ENCODE data around the gene LONRF2. TPM values are rescaled to one million over a fixed set of nuclear protein-coding genes. Genes with fewer than 3 reads are reported as not detected.

Gene LONRF2
- total and polyA plus RNA-seq, 2 donors, result 0.24 to 0.62 TPM

GRCh38 chr2:100237770-100238169, 84.5 kb downstream of the LONRF2 start:
- 95% methylated on average over 8 of the region's 8 CpGs for WGBS
- no peak for DNase-seq (ENCODE audit: low read depth in 6 of 9, low spot score in 9 of 9)
- Histone ChIP-seq H3K27ac (ENCODE audit: low read depth in 1 of 2, low read length in 1 of 2) (no peak overlapping the region), H3K36me3 (ENCODE audit: control insufficient read depth in 2 of 2, insufficient read depth in 2 of 2, low read length in 1 of 2) (no peaks in the 10 kb centered on the region), H3K9me3 (ENCODE audit: control insufficient read depth in 2 of 2, insufficient read depth in 1 of 2, low read length in 1 of 2) (no peaks in the 10 kb centered on the region), H3K4me3 (ENCODE audit: low read length in 2 of 2) (no peak overlapping the region), H3K4me1 (ENCODE audit: control insufficient read depth in 2 of 2, insufficient read depth in 2 of 2, low read length in 2 of 2) (peaks cover 32 to 37% of the 10 kb centered on the region in 2 donors), H3K27me3 (ENCODE audit: control insufficient read depth in 2 of 2, insufficient read depth in 1 of 2, low read length in 1 of 2) (no peaks in the 10 kb centered on the region)

GRCh38 chr2:100237163-100237562, 85.1 kb downstream of the LONRF2 start:
- no peaks in the 10 kb centered on the region for H3K9me3 ChIP-seq (ENCODE audit: control insufficient read depth in 2 of 2, insufficient read depth in 1 of 2, low read length in 1 of 2)
- H3K4me1 ChIP-seq (ENCODE audit: control insufficient read depth in 2 of 2, insufficient read depth in 2 of 2, low read length in 2 of 2), result peaks cover 31 to 32% of the 10 kb centered on the region in 2 donors
- no peak overlapping the region for H3K4me3 ChIP-seq (ENCODE audit: low read length in 2 of 2)
- no peak overlapping the region for H3K27ac ChIP-seq (ENCODE audit: low read depth in 1 of 2, low read length in 1 of 2)
- peak in 1 of 9 donors; percentile 40 for DNase-seq (ENCODE audit: low read depth in 6 of 9, low spot score in 9 of 9)
- H3K36me3 ChIP-seq (ENCODE audit: control insufficient read depth in 2 of 2, insufficient read depth in 2 of 2, low read length in 1 of 2), result no peaks in the 10 kb centered on the region
- no peaks in the 10 kb centered on the region for H3K27me3 ChIP-seq (ENCODE audit: control insufficient read depth in 2 of 2, insufficient read depth in 1 of 2, low read length in 1 of 2)
- 92% methylated on average over 10 of the region's 10 CpGs for WGBS

GRCh38 chr2:100236166-100236565, 86.1 kb downstream of the LONRF2 start:
- Histone ChIP-seq H3K9me3 (ENCODE audit: control insufficient read depth in 2 of 2, insufficient read depth in 1 of 2, low read length in 1 of 2) (no peaks in the 10 kb centered on the region), H3K27me3 (ENCODE audit: control insufficient read depth in 2 of 2, insufficient read depth in 1 of 2, low read length in 1 of 2) (no peaks in the 10 kb centered on the region), H3K4me1 (ENCODE audit: control insufficient read depth in 2 of 2, insufficient read depth in 2 of 2, low read length in 2 of 2) (peaks cover 31 to 32% of the 10 kb centered on the region in 2 donors), H3K4me3 (ENCODE audit: low read length in 2 of 2) (no peak overlapping the region), H3K27ac (ENCODE audit: low read depth in 1 of 2, low read length in 1 of 2) (peak overlapping the region in 1 of 2 donors; percentile 33), H3K36me3 (ENCODE audit: control insufficient read depth in 2 of 2, insufficient read depth in 2 of 2, low read length in 1 of 2) (no peaks in the 10 kb centered on the region)
- no peak for DNase-seq (ENCODE audit: low read depth in 6 of 9, low spot score in 9 of 9)
- 96% methylated on average over 6 of the region's 6 CpGs for WGBS

- H3K27ac ChIP-seq (ENCODE audit: low read depth in 1 of 2, low read length in 1 of 2), result peak overlapping the region; percentile 68 to 77
- no peaks in the 10 kb centered on the region for H3K36me3 ChIP-seq (ENCODE audit: control insufficient read depth in 2 of 2, insufficient read depth in 2 of 2, low read length in 1 of 2)
- peaks cover 31 to 32% of the 10 kb centered on the region in 2 donors for H3K4me1 ChIP-seq (ENCODE audit: control insufficient read depth in 2 of 2, insufficient read depth in 2 of 2, low read length in 2 of 2)
- H3K9me3 ChIP-seq (ENCODE audit: control insufficient read depth in 2 of 2, insufficient read depth in 1 of 2, low read length in 1 of 2), result no peaks in the 10 kb centered on the region
- 86% methylated on average over 4 of the region's 4 CpGs for WGBS
- no peak for DNase-seq (ENCODE audit: low read depth in 6 of 9, low spot score in 9 of 9)
- no peak overlapping the region for H3K4me3 ChIP-seq (ENCODE audit: low read length in 2 of 2)
- no peaks in the 10 kb centered on the region for H3K27me3 ChIP-seq (ENCODE audit: control insufficient read depth in 2 of 2, insufficient read depth in 1 of 2, low read length in 1 of 2)
Observed at GRCh38 chr2:100235581-100235980, 86.7 kb downstream of the LONRF2 start.

- peak in 8 of 9 donors; percentile 43 to 87 (median 65) for DNase-seq (ENCODE audit: low read depth in 6 of 9, low spot score in 9 of 9)
- no peak overlapping the region for H3K4me3 ChIP-seq (ENCODE audit: low read length in 2 of 2)
- peaks cover 31 to 32% of the 10 kb centered on the region in 2 donors for H3K4me1 ChIP-seq (ENCODE audit: control insufficient read depth in 2 of 2, insufficient read depth in 2 of 2, low read length in 2 of 2)
- no peaks in the 10 kb centered on the region for H3K9me3 ChIP-seq (ENCODE audit: control insufficient read depth in 2 of 2, insufficient read depth in 1 of 2, low read length in 1 of 2)
- H3K27me3 ChIP-seq (ENCODE audit: control insufficient read depth in 2 of 2, insufficient read depth in 1 of 2, low read length in 1 of 2), result no peaks in the 10 kb centered on the region
- peak overlapping the region; percentile 68 to 77 for H3K27ac ChIP-seq (ENCODE audit: low read depth in 1 of 2, low read length in 1 of 2)
- no peaks in the 10 kb centered on the region for H3K36me3 ChIP-seq (ENCODE audit: control insufficient read depth in 2 of 2, insufficient read depth in 2 of 2, low read length in 1 of 2)
- WGBS, result 3% methylated on average over 16 of the region's 16 CpGs
Observed at GRCh38 chr2:100235098-100235497, 87.2 kb downstream of the LONRF2 start.

- no peaks in the 10 kb centered on the region for H3K36me3 ChIP-seq (ENCODE audit: control insufficient read depth in 2 of 2, insufficient read depth in 2 of 2, low read length in 1 of 2)
- peaks cover 31 to 32% of the 10 kb centered on the region in 2 donors for H3K4me1 ChIP-seq (ENCODE audit: control insufficient read depth in 2 of 2, insufficient read depth in 2 of 2, low read length in 2 of 2)
- H3K4me3 ChIP-seq (ENCODE audit: low read length in 2 of 2), result no peak overlapping the region
- no peaks in the 10 kb centered on the region for H3K27me3 ChIP-seq (ENCODE audit: control insufficient read depth in 2 of 2, insufficient read depth in 1 of 2, low read length in 1 of 2)
- no peaks in the 10 kb centered on the region for H3K9me3 ChIP-seq (ENCODE audit: control insufficient read depth in 2 of 2, insufficient read depth in 1 of 2, low read length in 1 of 2)
- H3K27ac ChIP-seq (ENCODE audit: low read depth in 1 of 2, low read length in 1 of 2), result no peak overlapping the region
- 95% methylated on average over 4 of the region's 4 CpGs for WGBS
- DNase-seq (ENCODE audit: low read depth in 6 of 9, low spot score in 9 of 9), result no peak
Observed at GRCh38 chr2:100234141-100234540, 88.2 kb downstream of the LONRF2 start.

GRCh38 chr2:100233061-100233460, 89.2 kb downstream of the LONRF2 start:
- no peak overlapping the region for H3K4me3 ChIP-seq (ENCODE audit: low read length in 2 of 2)
- H3K4me1 ChIP-seq (ENCODE audit: control insufficient read depth in 2 of 2, insufficient read depth in 2 of 2, low read length in 2 of 2), result peaks cover 31 to 32% of the 10 kb centered on the region in 2 donors
- 93% methylated on average over 2 of the region's 2 CpGs for WGBS
- no peak overlapping the region for H3K27ac ChIP-seq (ENCODE audit: low read depth in 1 of 2, low read length in 1 of 2)
- no peaks in the 10 kb centered on the region for H3K27me3 ChIP-seq (ENCODE audit: control insufficient read depth in 2 of 2, insufficient read depth in 1 of 2, low read length in 1 of 2)
- no peaks in the 10 kb centered on the region for H3K36me3 ChIP-seq (ENCODE audit: control insufficient read depth in 2 of 2, insufficient read depth in 2 of 2, low read length in 1 of 2)
- DNase-seq (ENCODE audit: low read depth in 6 of 9, low spot score in 9 of 9), result no peak
- H3K9me3 ChIP-seq (ENCODE audit: control insufficient read depth in 2 of 2, insufficient read depth in 1 of 2, low read length in 1 of 2), result no peaks in the 10 kb centered on the region

GRCh38 chr2:100230754-100231153, 91.5 kb downstream of the LONRF2 start:
- DNase-seq (ENCODE audit: low read depth in 6 of 9, low spot score in 9 of 9), result no peak
- 97% methylated on average over 2 of the region's 2 CpGs for WGBS

GRCh38 chr2:100228967-100229366, 93.3 kb downstream of the LONRF2 start:
- no peak for DNase-seq (ENCODE audit: low read depth in 6 of 9, low spot score in 9 of 9)
- no peaks in the 10 kb centered on the region for H3K4me1 ChIP-seq (ENCODE audit: control insufficient read depth in 2 of 2, insufficient read depth in 2 of 2, low read length in 2 of 2)
- no peak overlapping the region for H3K27ac ChIP-seq (ENCODE audit: low read depth in 1 of 2, low read length in 1 of 2)
- no peaks in the 10 kb centered on the region for H3K9me3 ChIP-seq (ENCODE audit: control insufficient read depth in 2 of 2, insufficient read depth in 1 of 2, low read length in 1 of 2)
- no peaks in the 10 kb centered on the region for H3K36me3 ChIP-seq (ENCODE audit: control insufficient read depth in 2 of 2, insufficient read depth in 2 of 2, low read length in 1 of 2)
- no peak overlapping the region for H3K4me3 ChIP-seq (ENCODE audit: low read length in 2 of 2)
- 100% methylated on average over 1 of the region's 1 CpG for WGBS
- H3K27me3 ChIP-seq (ENCODE audit: control insufficient read depth in 2 of 2, insufficient read depth in 1 of 2, low read length in 1 of 2), result no peaks in the 10 kb centered on the region

More at GRCh38 chr2:100230754-100231153, 91.5 kb downstream of the LONRF2 start:
- Histone ChIP-seq H3K36me3 (ENCODE audit: control insufficient read depth in 2 of 2, insufficient read depth in 2 of 2, low read length in 1 of 2) (no peaks in the 10 kb centered on the region), H3K27ac (ENCODE audit: low read depth in 1 of 2, low read length in 1 of 2) (no peak overlapping the region), H3K4me3 (ENCODE audit: low read length in 2 of 2) (no peak overlapping the region), H3K27me3 (ENCODE audit: control insufficient read depth in 2 of 2, insufficient read depth in 1 of 2, low read length in 1 of 2) (no peaks in the 10 kb centered on the region), H3K4me1 (ENCODE audit: control insufficient read depth in 2 of 2, insufficient read depth in 2 of 2, low read length in 2 of 2) (peaks cover 12 to 14% of the 10 kb centered on the region in 2 donors), H3K9me3 (ENCODE audit: control insufficient read depth in 2 of 2, insufficient read depth in 1 of 2, low read length in 1 of 2) (no peaks in the 10 kb centered on the region)

- Histone ChIP-seq H3K4me1 (ENCODE audit: control insufficient read depth in 2 of 2, insufficient read depth in 2 of 2, low read length in 2 of 2) (no peaks in the 10 kb centered on the region), H3K27ac (ENCODE audit: low read depth in 1 of 2, low read length in 1 of 2) (no peak overlapping the region), H3K9me3 (ENCODE audit: control insufficient read depth in 2 of 2, insufficient read depth in 1 of 2, low read length in 1 of 2) (no peaks in the 10 kb centered on the region), H3K4me3 (ENCODE audit: low read length in 2 of 2) (no peak overlapping the region), H3K27me3 (ENCODE audit: control insufficient read depth in 2 of 2, insufficient read depth in 1 of 2, low read length in 1 of 2) (no peaks in the 10 kb centered on the region), H3K36me3 (ENCODE audit: control insufficient read depth in 2 of 2, insufficient read depth in 2 of 2, low read length in 1 of 2) (no peaks in the 10 kb centered on the region)
- DNase-seq (ENCODE audit: low read depth in 6 of 9, low spot score in 9 of 9), result no peak
- 96% methylated on average over 3 of the region's 3 CpGs for WGBS
Observed at GRCh38 chr2:100228415-100228814, 93.9 kb downstream of the LONRF2 start.

Data from thymus (tissue), 11 donors.